Sciatic nerve (tissue), 2 donors: ENCODE measurements around the gene MAPK6. TPM values are rescaled to one million over a fixed set of nuclear protein-coding genes. Genes with fewer than 3 reads are reported as not detected.

Experiments
- ATAC-seq: fragments of 200-7000 bp; cut with Tn5 transposase; one replicate; pipeline ENCODE4 v1.9.1; 2020; ENCODE audit warnings: mild to moderate bottlenecking, moderate library complexity
- DNase-seq: peaks from one replicate; pipeline ENCODE4 v3.0.0-alpha.2; 2020; ENCODE audit warnings: low spot score
- intact Hi-C: fragments of 100-400 bp; cut with DNase I; formaldehyde crosslinking; loops from one replicate; pipeline ENCODE4 v1.14.2; 2022
- total RNA-seq: library from RNA; stranded (reverse); fragmentation: NEBNext Ultra II Directional; extraction: Animal tissue kit (Norgen Biotek cat#: 25700); gene quantifications from one replicate; pipeline ENCODE4 v1.2.1, GENCODE V29; 2021
- donor health status: DM: no; HTN: no; CAD: no.
- donor health status: DM: no; HTN: no; CAD: no.

The MAPK6 gene
- total RNA-seq, 1 donor from 2014 or later: 26.3 TPM

GRCh38 chr15:52114261-52115055 lies 95.4 kb downstream of the MAPK6 start:
- DNase-seq (no peak), ATAC-seq (no peak)
- intact Hi-C loops: no loop called here

GRCh38 chr15:52115598-52116427 lies 96.8 kb downstream of the MAPK6 start:
- intact Hi-C loops: no loop called here
- DNase-seq (no peak), ATAC-seq (no peak)

Other genes starting within 250 kb of the MAPK6 start
- 74.7 TPM for gene TMOD3, start 189.6 kb upstream of the MAPK6 start, total RNA-seq
- 11.9 TPM for gene LEO1, start 47.4 kb upstream of the MAPK6 start, total RNA-seq
- not detected for gene BCL2L10, start 93.6 kb downstream of the MAPK6 start, total RNA-seq
- 12.8 TPM for gene GNB5, start 172.2 kb downstream of the MAPK6 start, total RNA-seq